SU-DHL-6 (cell line): Measurements from ENCODE around the gene ERO1A.

Experiments used
- H2AFZ ChIP-seq: fragments of 200-600 bp; sonication (generic); 2 replicates; pipeline ENCODE4 v1.6.1; 2014; ENCODE audit warnings: low read depth, mild to moderate bottlenecking, moderate library complexity, mixed read lengths, antibody characterized with exemption, low read length; ENCODE audit not compliant: severe bottlenecking
- H3F3A ChIP-seq: fragments of 200-600 bp; shearing (Covaris generic); 2 replicates; pipeline ENCODE4 v1.6.0; 2016; ENCODE audit warnings: antibody characterized with exemption, mild to moderate bottlenecking; ENCODE audit not compliant: insufficient read depth
- H3K27ac ChIP-seq: fragments of 200-600 bp; sonication (generic); 2 replicates; pipeline ENCODE4 v1.5.1; 2016; ENCODE audit warnings: low read depth, mild to moderate bottlenecking, low read length, moderate library complexity, mixed read lengths
- H3K27me3 ChIP-seq: fragments of 200-600 bp; sonication (generic), shearing (Covaris generic); 2 replicates; pipeline ENCODE4 v1.6.0; 2014; ENCODE audit warnings: mild to moderate bottlenecking, low read length
- H3K36me3 ChIP-seq: fragments of 200-600 bp; sonication (generic); 2 replicates; pipeline ENCODE4 v1.6.1; 2014; ENCODE audit warnings: mild to moderate bottlenecking, low read length, mixed read lengths
- H3K4me2 ChIP-seq: fragments of 300-600, 200-600 bp; shearing (Covaris generic), sonication (generic); 2 replicates; pipeline ENCODE4 v1.6.0; 2014; ENCODE audit warnings: low read length, low read depth, mild to moderate bottlenecking; ENCODE audit not compliant: poor library complexity, severe bottlenecking
- H3K4me3 ChIP-seq: fragments of 200-600 bp; sonication (generic); 2 replicates; pipeline ENCODE4 v1.5.1; 2014; ENCODE audit warnings: antibody characterized with exemption, low read length, mild to moderate bottlenecking, mixed read lengths; ENCODE audit not compliant: insufficient read depth, poor library complexity, severe bottlenecking
- H3K79me2 ChIP-seq: fragments of 200-600 bp; sonication (generic); 2 replicates; pipeline ENCODE4 v1.6.1; 2014; ENCODE audit warnings: mild to moderate bottlenecking, low read length, moderate library complexity; ENCODE audit not compliant: insufficient read depth
- H3K9ac ChIP-seq: fragments of 200-600 bp; sonication (generic); 2 replicates; pipeline ENCODE4 v1.7.0; 2014; ENCODE audit warnings: mild to moderate bottlenecking, low read length
- H3K9me2 ChIP-seq: fragments of 200-600 bp; sonication (generic); replicated peaks from 2 replicates; pipeline ENCODE4 v1.6.1; 2014; ENCODE audit warnings: low read length; ENCODE audit not compliant: insufficient read depth
- H3K9me3 ChIP-seq: fragments of 200-600 bp; sonication (generic); 2 replicates; pipeline ENCODE4 v1.6.1; 2014; ENCODE audit warnings: low read length, mixed read lengths; ENCODE audit not compliant: insufficient read depth
- H4K20me1 ChIP-seq: fragments of 200-600 bp; sonication (generic); 2 replicates; pipeline ENCODE4 v1.6.1; 2014; ENCODE audit warnings: low read depth, mild to moderate bottlenecking, antibody characterized with exemption, low read length, moderate library complexity, mixed read lengths
- CTCF ChIP-seq: fragments of 200-600 bp; sonication (generic); IDR thresholded peaks from one replicate; pipeline ENCODE4 v1.5.1; 2017; ENCODE audit warnings: antibody characterized with exemption, mild to moderate bottlenecking, low read length, moderate library complexity; ENCODE audit not compliant: insufficient read depth, poor library complexity, severe bottlenecking
- EZH2phosphoT487 ChIP-seq: fragments of 200-600 bp; sonication (generic), shearing (Covaris generic); conservative IDR thresholded peaks from 2 replicates; pipeline ENCODE4 v1.6.1; 2018; ENCODE audit warnings: mild to moderate bottlenecking, antibody characterized with exemption, low read length, moderate library complexity, mixed read lengths

The ERO1A gene

GRCh38 chr14:52694761-52695480 lies 437 bp downstream of the ERO1A start:
- Histone ChIP-seq H3K36me3 (no peaks in the 10 kb centered on the region; the same call in 1 of the 2 replicates), H3K9me2 (no peaks in the 10 kb centered on the region), H3K9ac (peak overlapping the region; percentile 82), H3K9me3 (no peaks in the 10 kb centered on the region), H3K4me3 (peak overlapping the region; percentile 66), H3K27ac (peak overlapping the region; percentile 60), H3F3A (peaks cover 9% of the 10 kb centered on the region; the same call in 1 of the 2 replicates), H2AFZ (peak overlapping the region; percentile 81), H3K4me2 (peak overlapping the region; percentile 80), H3K79me2 (peaks cover 53% of the 10 kb centered on the region), H3K27me3 (no peaks in the 10 kb centered on the region), H4K20me1 (peaks cover 15% of the 10 kb centered on the region)
- TF ChIP-seq CTCF: no peak

- Histone ChIP-seq H3K4me2 (peak overlapping the region; percentile 80), H3K9ac (no peak overlapping the region), H3K79me2 (peaks cover 67% of the 10 kb centered on the region), H3K9me3 (no peaks in the 10 kb centered on the region), H3F3A (peaks cover 9% of the 10 kb centered on the region; the same call in 1 of the 2 replicates), H3K4me3 (no peak overlapping the region), H3K27ac (no peak overlapping the region), H2AFZ (no peak overlapping the region), H3K9me2 (no peaks in the 10 kb centered on the region), H3K36me3 (no peaks in the 10 kb centered on the region; the same call in 1 of the 2 replicates), H4K20me1 (peaks cover 19% of the 10 kb centered on the region), H3K27me3 (no peaks in the 10 kb centered on the region)
- no peak for TF ChIP-seq CTCF
- no peak for TF ChIP-seq EZH2phosphoT487
Measured at GRCh38 chr14:52693532-52693931, 1.8 kb downstream of the ERO1A start.

- H2AFZ ChIP-seq: no peak overlapping the region
- H3K27ac ChIP-seq: no peak overlapping the region
- peaks cover 72% of the 10 kb centered on the region for H3K79me2 ChIP-seq
- peaks cover 19% of the 10 kb centered on the region for H4K20me1 ChIP-seq
- no peak overlapping the region for H3K4me3 ChIP-seq
- H3K9me3 ChIP-seq: no peaks in the 10 kb centered on the region
- peak overlapping the region; percentile 21 for H3K4me2 ChIP-seq
- no peaks in the 10 kb centered on the region for H3K9me2 ChIP-seq
- H3K9ac ChIP-seq: no peak overlapping the region
- no peaks in the 10 kb centered on the region; the same call in 1 of the 2 replicates for H3K36me3 ChIP-seq
- H3F3A ChIP-seq: peaks cover 9% of the 10 kb centered on the region; the same call in 1 of the 2 replicates
- TF ChIP-seq EZH2phosphoT487: no peak
- TF ChIP-seq CTCF: no peak
- no peaks in the 10 kb centered on the region for H3K27me3 ChIP-seq
Measured at GRCh38 chr14:52693036-52693435, 2.3 kb downstream of the ERO1A start.
